IMR-90 (cell line): ENCODE results near the gene ADAM23.

Experiments used
- CEBPB ChIP-seq: IDR thresholded peaks from 2 replicates; pipeline ENCODE4 v1.6.1; 2012; ENCODE audit warnings: low read depth, low read length, improper control_type of control experiment
- CHD1 ChIP-seq: IDR thresholded peaks from 2 replicates; pipeline ENCODE4 v1.6.1; 2012; ENCODE audit warnings: low read depth, low read length, improper control_type of control experiment
- CTCF ChIP-seq: conservative IDR thresholded peaks from 2 replicates; pipeline ENCODE4 v1.5.1; 2012; ENCODE audit warnings: mild to moderate bottlenecking, low read depth, low read length, improper control_type of control experiment
- ELK1 ChIP-seq: fragments of 150-350 bp; IDR thresholded peaks from 2 replicates; pipeline ENCODE4 v1.6.1; 2016; ENCODE audit warnings: low read depth, mild to moderate bottlenecking, low read length, moderate library complexity, borderline replicate concordance
- FOS ChIP-seq: fragments of 150-350 bp; IDR thresholded peaks from 2 replicates; pipeline ENCODE4 v1.6.1; 2016; ENCODE audit warnings: low read depth, low read length
- MAFK ChIP-seq: IDR thresholded peaks from 2 replicates; pipeline ENCODE4 v1.6.1; 2012; ENCODE audit warnings: low read depth, low read length, improper control_type of control experiment
- MAZ ChIP-seq: IDR thresholded peaks from 2 replicates; pipeline ENCODE4 v1.6.1; 2012; ENCODE audit warnings: low read depth, mild to moderate bottlenecking, low read length, improper control_type of control experiment, moderate library complexity, borderline replicate concordance
- MXI1 ChIP-seq: IDR thresholded peaks from 2 replicates; pipeline ENCODE4 v1.6.1; 2012; ENCODE audit warnings: low read depth, mild to moderate bottlenecking, low read length, moderate library complexity, borderline replicate concordance
- POLR2A ChIP-seq: IDR thresholded peaks from 2 replicates; pipeline ENCODE4 v1.6.1; 2012; ENCODE audit warnings: mild to moderate bottlenecking, low read depth, low read length
- RAD21 ChIP-seq: IDR thresholded peaks from 2 replicates; pipeline ENCODE4 v1.6.1; 2012; ENCODE audit warnings: low read length, improper control_type of control experiment
- RCOR1 ChIP-seq: IDR thresholded peaks from 2 replicates; pipeline ENCODE4 v1.6.1; 2012; ENCODE audit warnings: mild to moderate bottlenecking, low read length, improper control_type of control experiment; ENCODE audit not compliant: insufficient replicate concordance
- RFX5 ChIP-seq: IDR thresholded peaks from 2 replicates; pipeline ENCODE4 v1.8.0; 2012; ENCODE audit warnings: low read depth, mild to moderate bottlenecking, low read length, moderate library complexity
- SMC3 ChIP-seq: fragments of 150-350 bp; IDR thresholded peaks from 2 replicates; pipeline ENCODE4 v1.6.1; 2016; ENCODE audit warnings: low read depth, mild to moderate bottlenecking, antibody characterized with exemption, low read length, moderate library complexity
- TF ChIP-seq, protein P1 (sequence below): fragments of 150-350 bp; IDR thresholded peaks from 2 replicates; pipeline ENCODE4 v1.6.1; 2017; ENCODE audit warnings: mild to moderate bottlenecking, antibody characterized with exemption, low read length, low read depth

GRCh38 chr2:206597717-206598218 lies 154.4 kb downstream of the ADAM23 start:
- no peak for TF ChIP-seq SMC3
- no peak for TF ChIP-seq POLR2A
- TF ChIP-seq CTCF, result no peak
- no peak for TF ChIP-seq RAD21
- TF ChIP-seq CHD1, result no peak
- TF ChIP-seq MXI1, result no peak
- no peak for TF ChIP-seq RFX5
- no peak for TF ChIP-seq CEBPB
- TF ChIP-seq, protein P1, sequence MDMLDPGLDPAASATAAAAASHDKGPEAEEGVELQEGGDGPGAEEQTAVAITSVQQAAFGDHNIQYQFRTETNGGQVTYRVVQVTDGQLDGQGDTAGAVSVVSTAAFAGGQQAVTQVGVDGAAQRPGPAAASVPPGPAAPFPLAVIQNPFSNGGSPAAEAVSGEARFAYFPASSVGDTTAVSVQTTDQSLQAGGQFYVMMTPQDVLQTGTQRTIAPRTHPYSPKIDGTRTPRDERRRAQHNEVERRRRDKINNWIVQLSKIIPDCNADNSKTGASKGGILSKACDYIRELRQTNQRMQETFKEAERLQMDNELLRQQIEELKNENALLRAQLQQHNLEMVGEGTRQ, result no peak
- no peak for TF ChIP-seq MAFK
- no peak for TF ChIP-seq FOS
- TF ChIP-seq ELK1, result no peak
- no peak for TF ChIP-seq MAZ
- TF ChIP-seq RCOR1, result no peak
